WTC11 (cell line): ENCODE data around the gene SGCD.

ENCODE experiments used
- NR1H2 ChIP-seq: sonication (generic); formaldehyde crosslinking; IDR thresholded peaks from 2 replicates; pipeline ENCODE4 v1.9.0; 2021; ENCODE audit warnings: mild to moderate bottlenecking, moderate library complexity, missing genetic modification reagents
- RELA ChIP-seq: sonication (generic); formaldehyde crosslinking; IDR thresholded peaks from 2 replicates; pipeline ENCODE4 v1.8.1; 2022; ENCODE audit warnings: missing genetic modification reagents, mild to moderate bottlenecking, borderline replicate concordance
- TF ChIP-seq, protein P1 (sequence below): fragments of 200-600 bp; IDR thresholded peaks from 2 replicates; pipeline ENCODE4 v1.8.0; 2022; ENCODE audit warnings: antibody characterized with exemption

DNA sequence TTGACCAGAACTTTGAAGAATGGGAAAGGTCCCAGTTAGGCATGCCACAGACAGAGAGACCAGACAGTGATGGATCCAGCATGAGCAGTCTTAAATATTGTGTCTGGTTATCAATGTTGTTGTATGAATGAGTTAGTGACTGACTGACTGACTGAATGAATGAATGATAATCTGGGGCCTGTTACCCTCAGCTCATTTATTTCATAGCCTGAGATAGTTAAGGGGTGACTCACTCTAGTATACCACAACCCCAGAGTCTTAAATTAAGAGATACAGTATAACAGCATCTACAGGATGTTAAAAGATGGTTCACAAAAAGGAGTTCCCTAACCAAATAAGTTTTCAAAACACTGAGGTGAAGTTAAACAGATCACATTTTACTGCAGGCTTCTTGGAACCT, 133.5 kb downstream of the SGCD start:
- TF ChIP-seq, protein P1, sequence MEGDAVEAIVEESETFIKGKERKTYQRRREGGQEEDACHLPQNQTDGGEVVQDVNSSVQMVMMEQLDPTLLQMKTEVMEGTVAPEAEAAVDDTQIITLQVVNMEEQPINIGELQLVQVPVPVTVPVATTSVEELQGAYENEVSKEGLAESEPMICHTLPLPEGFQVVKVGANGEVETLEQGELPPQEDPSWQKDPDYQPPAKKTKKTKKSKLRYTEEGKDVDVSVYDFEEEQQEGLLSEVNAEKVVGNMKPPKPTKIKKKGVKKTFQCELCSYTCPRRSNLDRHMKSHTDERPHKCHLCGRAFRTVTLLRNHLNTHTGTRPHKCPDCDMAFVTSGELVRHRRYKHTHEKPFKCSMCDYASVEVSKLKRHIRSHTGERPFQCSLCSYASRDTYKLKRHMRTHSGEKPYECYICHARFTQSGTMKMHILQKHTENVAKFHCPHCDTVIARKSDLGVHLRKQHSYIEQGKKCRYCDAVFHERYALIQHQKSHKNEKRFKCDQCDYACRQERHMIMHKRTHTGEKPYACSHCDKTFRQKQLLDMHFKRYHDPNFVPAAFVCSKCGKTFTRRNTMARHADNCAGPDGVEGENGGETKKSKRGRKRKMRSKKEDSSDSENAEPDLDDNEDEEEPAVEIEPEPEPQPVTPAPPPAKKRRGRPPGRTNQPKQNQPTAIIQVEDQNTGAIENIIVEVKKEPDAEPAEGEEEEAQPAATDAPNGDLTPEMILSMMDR = no peak
- TF ChIP-seq NR1H2 = no peak
- TF ChIP-seq RELA (CRISPR knock-in tag) = no peak
